Activated T-helper 9 cell treated with anti-CD3 and anti-CD28 coated beads, Interleukin-2, amount 50 U/mL, for 16 hours (primary cell): ENCODE measurements around the gene DOCK1.

Source experiments
- DNase-seq: peaks from one replicate; pipeline ENCODE4 v3.0.0-alpha.2; 2020; ENCODE audit warnings: low read depth

The DOCK1 gene

GRCh38 chr10:127089446-127089845 lies 184.2 kb downstream of the DOCK1 start:
- DNase-seq, result no peak

- no peak for DNase-seq
These were observed 184.9 kb downstream of the DOCK1 start for GRCh38 chr10:127090138-127090537.

- no peak for DNase-seq
These were observed 186.1 kb downstream of the DOCK1 start for GRCh38 chr10:127091354-127091753.

GRCh38 chr10:127092916-127093315 lies 187.7 kb downstream of the DOCK1 start:
- DNase-seq, result no peak

GRCh38 chr10:127094984-127095383 lies 189.8 kb downstream of the DOCK1 start:
- DNase-seq, result no peak

GRCh38 chr10:127100983-127101615 lies 195.9 kb downstream of the DOCK1 start:
- DNase-seq, result no peak

GRCh38 chr10:127102176-127102575 lies 196.9 kb downstream of the DOCK1 start:
- DNase-seq, result no peak

GRCh38 chr10:127115100-127115499 lies 209.9 kb downstream of the DOCK1 start:
- no peak for DNase-seq

- DNase-seq, result no peak
These were observed 211.9 kb downstream of the DOCK1 start for GRCh38 chr10:127117125-127117524.

GRCh38 chr10:127118034-127118433 lies 212.8 kb downstream of the DOCK1 start:
- no peak for DNase-seq

- DNase-seq, result no peak
These were observed 214.7 kb downstream of the DOCK1 start for GRCh38 chr10:127119936-127120335.

GRCh38 chr10:127122831-127123230 lies 217.6 kb downstream of the DOCK1 start:
- DNase-seq, result no peak

- no peak for DNase-seq
These were observed 218.4 kb downstream of the DOCK1 start for GRCh38 chr10:127123626-127124025.

- DNase-seq, result no peak
These were observed 220.1 kb downstream of the DOCK1 start for GRCh38 chr10:127125331-127125730.

- DNase-seq, result no peak
These were observed 222.6 kb downstream of the DOCK1 start for GRCh38 chr10:127127822-127128221.

- DNase-seq, result no peak
These were observed 223.9 kb downstream of the DOCK1 start for GRCh38 chr10:127129104-127129503.

GRCh38 chr10:127132451-127132850 lies 227.2 kb downstream of the DOCK1 start:
- no peak for DNase-seq

GRCh38 chr10:127133225-127133624 lies 228.0 kb downstream of the DOCK1 start:
- no peak for DNase-seq

GRCh38 chr10:127133672-127134500 lies 228.7 kb downstream of the DOCK1 start:
- no peak for DNase-seq

GRCh38 chr10:127135844-127136577 lies 230.8 kb downstream of the DOCK1 start:
- DNase-seq, result no peak

- DNase-seq, result no peak
These were observed 232.2 kb downstream of the DOCK1 start for GRCh38 chr10:127137391-127137790.

- no peak for DNase-seq
These were observed 236.9 kb downstream of the DOCK1 start for GRCh38 chr10:127142136-127142535.

GRCh38 chr10:127142856-127143255 lies 237.6 kb downstream of the DOCK1 start:
- no peak for DNase-seq
